B cell (primary cell): Measurements from ENCODE around the gene PPP1R7. TPM values are rescaled to one million over a fixed set of nuclear protein-coding genes. Genes with fewer than 3 reads are reported as not detected.

Source experiments
- ATAC-seq: fragments of 200-7000 bp; cut with Tn5 transposase; one replicate; pipeline ENCODE4 v1.10.0; 2021; ENCODE audit warnings: low read depth, mild to moderate bottlenecking, moderate number of reproducible peaks, moderate library complexity
- CTCF ChIA-PET: fragments of 350-600 bp; sonication (Branson Sonifier 250); formaldehyde crosslinking; loops from one replicate; lab custom pipeline; 2021; ENCODE audit warnings: antibody characterized with exemption, inconsistent platforms; lab: Charles Lee
- POLR2A ChIA-PET: fragments of 350-600 bp; sonication (Branson Sonifier 250); formaldehyde crosslinking; loops from one replicate; lab custom pipeline; 2021; ENCODE audit warnings: antibody characterized with exemption; lab: Charles Lee
- DNase-seq: peaks from one replicate; pipeline ENCODE4 v3.0.0; 2013
- H2AFZ ChIP-seq: 2 replicates; pipeline ENCODE4 v1.6.1; 2012; ENCODE audit warnings: mild to moderate bottlenecking, low read depth, low read length; ENCODE audit not compliant: insufficient read depth, poor library complexity, severe bottlenecking
- H3K27ac ChIP-seq, 2 donors: 1 replicate in 1 of 2; 2 replicates in 1 of 2; pipeline ENCODE4 v1.5.1; 2012 to 2013; ENCODE audit warnings: low read length in 2 of 2, mild to moderate bottlenecking in 2 of 2, moderate library complexity in 1 of 2
- H3K27me3 ChIP-seq, 4 experiments: fragments of 200-600 bp in 1 of 4; sonication (generic) in 1 of 4; replicated peaks in 1 of 4; 1 replicate in 2 of 4; 2 replicates in 2 of 4; pipeline versions ENCODE4 v1.6.1 to v1.7.0; 2013 to 2016; ENCODE audit warnings: low read length in 3 of 4, mild to moderate bottlenecking in 2 of 4, mixed read lengths in 1 of 4, moderate library complexity in 1 of 4; ENCODE audit not compliant: insufficient read depth in 4 of 4, control insufficient read depth in 3 of 4; ENCODE audit errors: control extremely low read depth in 1 of 4
- H3K36me3 ChIP-seq, 2 experiments: replicated peaks in 1 of 2; 1 replicate in 1 of 2; 2 replicates in 1 of 2; pipeline versions ENCODE4 v1.6.1 to v1.7.1; 2013; ENCODE audit warnings: low read length in 1 of 2; ENCODE audit not compliant: insufficient read depth in 2 of 2, control insufficient read depth in 1 of 2; ENCODE audit errors: control extremely low read depth in 1 of 2, extremely low read depth in 1 of 2
- H3K4me1 ChIP-seq, 2 donors: fragments of 200-600 bp in 1 of 2; sonication (generic) in 1 of 2; 1 replicate in 1 of 2; 2 replicates in 1 of 2; pipeline versions ENCODE4 v1.5.1 to v1.6.1; 2013 to 2017; ENCODE audit warnings: low read length in 2 of 2; ENCODE audit not compliant: control insufficient read depth in 2 of 2, insufficient read depth in 2 of 2
- H3K4me2 ChIP-seq: replicated peaks from 2 replicates; pipeline ENCODE3; 2012; ENCODE audit warnings: mild to moderate bottlenecking, low read depth, low read length; ENCODE audit not compliant: poor library complexity, severe bottlenecking
- H3K4me3 ChIP-seq, 5 experiments: fragments of 200-600 bp in 1 of 5; sonication (generic) in 1 of 5; 1 replicate in 3 of 5; 2 replicates in 2 of 5; pipeline versions ENCODE4 v1.5.1 to v1.7.0; 2011 to 2016; ENCODE audit warnings: low read length in 4 of 5, mild to moderate bottlenecking in 4 of 5, low read depth in 2 of 5, control low read depth in 1 of 5, moderate library complexity in 1 of 5; ENCODE audit not compliant: insufficient read depth in 1 of 5; ENCODE audit errors: control extremely low read depth in 1 of 5, extremely low read depth in 1 of 5
- H3K79me2 ChIP-seq: fragments of 200-600 bp; sonication (generic); one replicate; pipeline ENCODE4 v1.6.0; 2016; ENCODE audit warnings: low read length; ENCODE audit not compliant: control insufficient read depth, insufficient read depth
- H3K9ac ChIP-seq: fragments of 200-600 bp; sonication (generic); 2 replicates; pipeline ENCODE4 v1.6.1; 2017; ENCODE audit warnings: mild to moderate bottlenecking, low read length, moderate library complexity
- H3K9me3 ChIP-seq, 3 donors: one replicate each; pipeline versions ENCODE4 v1.6.1 to v1.7.1; 2013; ENCODE audit warnings: low read length in 2 of 3; ENCODE audit not compliant: control insufficient read depth in 2 of 3, insufficient read depth in 1 of 3; ENCODE audit errors: control extremely low read depth in 1 of 3
- H4K20me1 ChIP-seq: 2 replicates; pipeline ENCODE4 v1.6.0; 2012; ENCODE audit warnings: mild to moderate bottlenecking, low read length; ENCODE audit not compliant: insufficient read depth, control insufficient read depth, poor library complexity, severe bottlenecking
- H3K27ac Mint-ChIP-seq: one replicate; pipeline ENCODE4 v1.8.0; 2021; ENCODE audit warnings: mixed read lengths
- H3K27me3 Mint-ChIP-seq: one replicate; pipeline ENCODE4 v1.8.0; 2021; ENCODE audit warnings: mixed read lengths
- H3K4me1 Mint-ChIP-seq: one replicate; pipeline ENCODE4 v1.8.0; 2021; ENCODE audit warnings: mixed read lengths
- H3K4me3 Mint-ChIP-seq: one replicate; pipeline ENCODE4 v1.8.0; 2021; ENCODE audit warnings: mixed read lengths
- H3K9me3 Mint-ChIP-seq: one replicate; pipeline ENCODE4 v1.8.0; 2022; ENCODE audit warnings: mixed read lengths; ENCODE audit not compliant: insufficient read depth
- CTCF ChIP-seq: fragments of 200-600 bp; IDR thresholded peaks from one replicate; pipeline ENCODE4 v1.8.0; 2022; ENCODE audit warnings: antibody characterized with exemption, mild to moderate bottlenecking
- EZH2 ChIP-seq: IDR thresholded peaks from 2 replicates; pipeline ENCODE4 v1.6.1; 2012; ENCODE audit warnings: borderline replicate concordance, low read depth, mild to moderate bottlenecking, moderate library complexity, low read length; ENCODE audit not compliant: insufficient read depth, poor library complexity, severe bottlenecking
- WGBS: methylation state at CpG from one replicate; pipeline ENCODE4 v1.1.5; 2013; ENCODE audit warnings: missing lambda C conversion rate; ENCODE audit not compliant: insufficient coverage; 5-methylcytosine and 5-hydroxymethylcytosine counted together
- intact Hi-C: fragments of 100-400 bp; cut with micrococcal nuclease; formaldehyde crosslinking; loops from one replicate; pipeline ENCODE4 v1.10.0; 2022
- polyA plus RNA-seq: library from polyadenylated mRNA; depleted of rRNA; stranded (reverse); fragments of >200 nt; gene quantifications from 2 replicates; pipeline ENCODE4 v1.2.3, GENCODE V29; 2012
- total RNA-seq, 2 donors: library from RNA; stranded (reverse); fragments of 120-200 nt in 1 of 2; gene quantifications; 1 replicate in 1 of 2; 2 replicates in 1 of 2; pipeline versions ENCODE4 v1.2.3 to v1.2.4, GENCODE V29; 2013 to 2022

The PPP1R7 gene
- total and polyA plus RNA-seq, 2 donors (not counting 1 experiment from before 2014, with no cell fraction given), result 37.7 to 50.9 TPM

GRCh38 chr2:241223211-241224017 lies 73.1 kb downstream of the PPP1R7 start:
- no peaks in the 10 kb centered on the region for H3K9me3 Mint-ChIP-seq
- H4K20me1 ChIP-seq, result no peaks in the 10 kb centered on the region
- 60% methylated on average over 23 of the region's 23 CpGs for WGBS
- H3K27ac ChIP-seq, result no peak overlapping the region
- ChIA-PET POLR2A (no interaction called here), CTCF (no interaction called here)
- peaks cover 2 to 6% of the 10 kb centered on the region in 2 experiments for H3K36me3 ChIP-seq
- H3K27ac Mint-ChIP-seq, result no peak overlapping the region
- peaks cover 8 to 10% of the 10 kb centered on the region in 2 donors for H3K4me1 ChIP-seq
- no peaks in the 10 kb centered on the region for H3K9me3 ChIP-seq
- intact Hi-C loops, result no loop called here
- no peak overlapping the region for H3K4me3 ChIP-seq
- H3K9ac ChIP-seq, result no peak overlapping the region
- no peak for ATAC-seq
- H3K79me2 ChIP-seq, result no peaks in the 10 kb centered on the region
- H3K27me3 Mint-ChIP-seq, result no peaks in the 10 kb centered on the region
- peaks cover 11% of the 10 kb centered on the region for H3K4me1 Mint-ChIP-seq
- DNase-seq, result no peak
- H3K27me3 ChIP-seq, result peaks cover 0 to 2% (median 0%) of the 10 kb centered on the region in 4 experiments
- H2AFZ ChIP-seq, result no peak overlapping the region
- no peak overlapping the region for H3K4me3 Mint-ChIP-seq
- H3K4me2 ChIP-seq, result no peak overlapping the region
- TF ChIP-seq CTCF (no peak), EZH2 (no peak)
